Ovary (tissue), 9 donors: ENCODE results near the gene CD300A. TPM values are rescaled to one million over a fixed set of nuclear protein-coding genes. Genes with fewer than 3 reads are reported as not detected.

Experiments
- DNase-seq, 5 donors: peaks; one replicate each; pipeline ENCODE4 v3.0.0-alpha.2; 2019 to 2020
- H3K27ac ChIP-seq, 2 donors: fragments of 200-600 bp; one replicate each; pipeline versions ENCODE4 v1.5.1 to v1.8.0; 2019 to 2022
- H3K27me3 ChIP-seq: fragments of 200-600 bp; one replicate; pipeline ENCODE4 v1.8.0; 2022
- H3K36me3 ChIP-seq: fragments of 200-600 bp; sonication (generic); one replicate; pipeline ENCODE4 v1.5.1; 2019
- H3K4me1 ChIP-seq: one replicate; pipeline ENCODE4 v1.8.1; 2013; ENCODE audit warnings: mild to moderate bottlenecking, moderate library complexity; ENCODE audit not compliant: insufficient read depth
- H3K4me3 ChIP-seq: fragments of 200-600 bp; sonication (generic); one replicate; pipeline ENCODE4 v1.5.1; 2017
- H3K9me3 ChIP-seq, 2 donors: fragments of 200-600 bp in 1 of 2; sonication (generic) in 1 of 2; one replicate each; pipeline versions ENCODE4 v1.5.1 to v1.8.1; 2013 to 2019; ENCODE audit warnings: mild to moderate bottlenecking in 1 of 2, moderate library complexity in 1 of 2
- EP300 ChIP-seq: sonication (generic); formaldehyde crosslinking; IDR thresholded peaks from one replicate; pipeline ENCODE4 v1.6.1; 2017; ENCODE audit warnings: antibody characterized with exemption
- POLR2A ChIP-seq: fragments of 450-650 bp; IDR thresholded peaks from one replicate; pipeline ENCODE4 v1.6.1; 2017; ENCODE audit warnings: antibody characterized with exemption, mild to moderate bottlenecking, moderate library complexity
- WGBS, 3 donors: extraction: QIAGEN DNeasy Blood & Tissue Kit in 1 of 3; methylation state at CpG; one replicate each; pipeline versions ENCODE4 v1.1.5 to v1.1.7; 2013 to 2017; 5-methylcytosine and 5-hydroxymethylcytosine counted together
- intact Hi-C, 4 donors: fragments of 100-400 bp; cut with DNase I; formaldehyde crosslinking; loops; one replicate each; pipeline versions ENCODE4 v1.11.0 to v1.15.1; 2022 to 2023
- polyA plus RNA-seq, 2 donors: library from polyadenylated mRNA; stranded (reverse); fragments of 200-250 nt in 1 of 2; fragments of 350-450 nt in 1 of 2; fragmentation: Illumina TruSeq in 1 of 2; extraction: RNeasy Lipid Tissue Mini Kit (QIAGEN cat#74804) in 1 of 2; gene quantifications; one replicate each; pipeline ENCODE4 v1.2.3, GENCODE V29; 2013 to 2014
- total RNA-seq, 7 donors: library from RNA; depleted of rRNA in 2 of 7; stranded (reverse); fragments of >200 nt in 2 of 7; fragmentation: NEBNext Ultra II Directional in 3 of 7; extraction: Animal tissue kit (Norgen Biotek cat#: 25700) in 3 of 7; gene quantifications; one replicate each; pipeline versions ENCODE4 v1.1.0 to v1.2.4, GENCODE V29; 2016 to 2023
- TF ChIP-seq, protein P1 (sequence below), 3 donors: fragments of 450-650 bp in 2 of 3; fragments of 200-600 bp in 1 of 3; IDR thresholded peaks; one replicate each; pipeline versions ENCODE4 v1.5.1 to v1.8.0; 2016 to 2022; ENCODE audit warnings: antibody characterized with exemption in 3 of 3, mild to moderate bottlenecking in 1 of 3
- donor health status: DM: no; HTN: no; CAD: no; lungs with moderate emphysema.
- donor health status: DM: no; HTN: no; CAD: no.
- donor health status: Bipolar disorder and iron deficiency.
- donor health status: DM: yes; HTN: yes; CAD: no.
- donor health status: DM: no; HTN: no; CAD: no.
- donor health status: DM: yes; HTN: yes; CAD: no.

The CD300A gene
- total and polyA plus RNA-seq, 9 donors: 1.4 to 5.5 (median 2.1) TPM

DNA sequence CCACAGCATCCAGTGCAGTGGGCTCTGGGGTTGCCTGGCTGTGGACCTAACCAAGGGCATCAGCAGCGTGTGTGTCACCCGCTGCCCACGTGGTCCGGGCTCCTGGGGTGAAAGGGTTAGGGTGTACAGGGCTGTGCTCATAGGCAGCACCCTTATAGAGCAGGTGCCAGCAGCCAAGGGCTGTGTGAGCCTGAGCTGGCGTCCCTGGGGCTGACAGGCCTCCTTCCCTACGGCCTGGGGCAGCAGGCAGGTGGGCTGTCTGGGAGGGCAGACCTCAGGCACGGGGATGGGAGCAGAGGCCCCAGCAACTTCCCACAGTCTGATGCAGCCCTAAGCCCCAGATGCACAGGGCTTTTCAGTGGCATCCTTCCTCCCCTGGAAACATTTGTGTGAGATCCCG lies 13.9 kb downstream of the CD300A start:
- no peak overlapping the region for H3K27ac ChIP-seq
- H3K4me3 ChIP-seq: no peak overlapping the region
- no peaks in the 10 kb centered on the region for H3K4me1 ChIP-seq
- DNase-seq: no peak
- no peaks in the 10 kb centered on the region for H3K27me3 ChIP-seq
- no peaks in the 10 kb centered on the region for H3K9me3 ChIP-seq
- intact Hi-C loops: no loop called here
- WGBS, 3 donors: 58 to 72% (median 60%) methylated on average over 8 of the region's 8 CpGs
- H3K36me3 ChIP-seq: no peaks in the 10 kb centered on the region
- TF ChIP-seq EP300 (no peak), POLR2A (no peak)
- TF ChIP-seq, protein P1, sequence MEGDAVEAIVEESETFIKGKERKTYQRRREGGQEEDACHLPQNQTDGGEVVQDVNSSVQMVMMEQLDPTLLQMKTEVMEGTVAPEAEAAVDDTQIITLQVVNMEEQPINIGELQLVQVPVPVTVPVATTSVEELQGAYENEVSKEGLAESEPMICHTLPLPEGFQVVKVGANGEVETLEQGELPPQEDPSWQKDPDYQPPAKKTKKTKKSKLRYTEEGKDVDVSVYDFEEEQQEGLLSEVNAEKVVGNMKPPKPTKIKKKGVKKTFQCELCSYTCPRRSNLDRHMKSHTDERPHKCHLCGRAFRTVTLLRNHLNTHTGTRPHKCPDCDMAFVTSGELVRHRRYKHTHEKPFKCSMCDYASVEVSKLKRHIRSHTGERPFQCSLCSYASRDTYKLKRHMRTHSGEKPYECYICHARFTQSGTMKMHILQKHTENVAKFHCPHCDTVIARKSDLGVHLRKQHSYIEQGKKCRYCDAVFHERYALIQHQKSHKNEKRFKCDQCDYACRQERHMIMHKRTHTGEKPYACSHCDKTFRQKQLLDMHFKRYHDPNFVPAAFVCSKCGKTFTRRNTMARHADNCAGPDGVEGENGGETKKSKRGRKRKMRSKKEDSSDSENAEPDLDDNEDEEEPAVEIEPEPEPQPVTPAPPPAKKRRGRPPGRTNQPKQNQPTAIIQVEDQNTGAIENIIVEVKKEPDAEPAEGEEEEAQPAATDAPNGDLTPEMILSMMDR (IDR thresholded peaks at IDR 0.05): no peak

DNA sequence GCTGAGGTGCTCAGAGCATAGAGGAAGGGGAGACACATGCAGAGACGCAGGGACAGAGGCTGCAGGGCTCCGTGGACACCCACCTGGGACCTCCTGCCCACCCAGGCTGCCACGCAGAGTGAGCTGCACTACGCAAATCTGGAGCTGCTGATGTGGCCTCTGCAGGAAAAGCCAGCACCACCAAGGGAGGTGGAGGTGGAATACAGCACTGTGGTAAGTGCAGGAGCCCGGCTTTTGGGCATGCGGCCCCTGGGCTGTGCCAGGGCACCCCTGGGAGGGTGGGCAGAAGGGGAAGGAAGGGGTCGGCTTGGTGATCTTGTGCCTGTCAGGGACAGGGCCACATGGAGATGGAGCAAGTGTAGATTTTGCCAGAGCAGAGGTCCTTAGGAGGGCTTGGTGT lies 15.2 kb downstream of the CD300A start:
- Histone ChIP-seq H3K9me3 (no peaks in the 10 kb centered on the region), H3K4me1 (no peaks in the 10 kb centered on the region), H3K27me3 (no peaks in the 10 kb centered on the region), H3K36me3 (no peaks in the 10 kb centered on the region), H3K27ac (no peak overlapping the region), H3K4me3 (no peak overlapping the region)
- TF ChIP-seq POLR2A (no peak), EP300 (no peak)
- TF ChIP-seq, protein P1 (IDR thresholded peaks at IDR 0.05): no peak
- intact Hi-C loops: no loop called here
- no peak for DNase-seq
- WGBS, 3 donors: 78 to 83% (median 81%) methylated on average over 7 of the region's 7 CpGs

DNA sequence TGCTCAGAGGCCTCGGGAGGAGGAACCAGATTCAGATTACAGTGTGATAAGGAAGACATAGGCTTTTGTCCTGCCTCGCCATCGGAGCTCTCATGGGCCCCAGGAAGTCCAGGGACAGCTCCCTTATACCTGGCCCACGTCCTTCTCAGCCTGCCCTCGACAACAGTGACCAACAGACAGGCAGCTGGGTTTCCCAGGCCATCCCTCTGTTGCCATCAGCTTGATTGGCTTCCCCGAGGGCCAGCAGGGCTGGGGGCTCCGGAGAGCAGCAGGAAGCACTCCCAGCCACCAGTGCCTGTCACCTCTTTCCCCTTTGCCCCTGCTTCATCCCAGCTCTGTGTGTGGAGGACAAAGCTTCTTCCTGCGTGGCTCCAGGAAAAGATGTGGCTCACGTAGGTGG lies 17.6 kb downstream of the CD300A start:
- Histone ChIP-seq H3K9me3 (no peaks in the 10 kb centered on the region), H3K4me3 (no peak overlapping the region), H3K4me1 (no peaks in the 10 kb centered on the region), H3K36me3 (no peaks in the 10 kb centered on the region), H3K27me3 (no peaks in the 10 kb centered on the region), H3K27ac (no peak overlapping the region)
- intact Hi-C loops: no loop called here
- no peak for DNase-seq
- 50 to 57% (median 54%) methylated on average over 9 of the region's 9 CpGs for WGBS, 3 donors
- TF ChIP-seq EP300 (no peak), POLR2A (no peak)
- TF ChIP-seq, protein P1 (IDR thresholded peaks at IDR 0.05): no peak

DNA sequence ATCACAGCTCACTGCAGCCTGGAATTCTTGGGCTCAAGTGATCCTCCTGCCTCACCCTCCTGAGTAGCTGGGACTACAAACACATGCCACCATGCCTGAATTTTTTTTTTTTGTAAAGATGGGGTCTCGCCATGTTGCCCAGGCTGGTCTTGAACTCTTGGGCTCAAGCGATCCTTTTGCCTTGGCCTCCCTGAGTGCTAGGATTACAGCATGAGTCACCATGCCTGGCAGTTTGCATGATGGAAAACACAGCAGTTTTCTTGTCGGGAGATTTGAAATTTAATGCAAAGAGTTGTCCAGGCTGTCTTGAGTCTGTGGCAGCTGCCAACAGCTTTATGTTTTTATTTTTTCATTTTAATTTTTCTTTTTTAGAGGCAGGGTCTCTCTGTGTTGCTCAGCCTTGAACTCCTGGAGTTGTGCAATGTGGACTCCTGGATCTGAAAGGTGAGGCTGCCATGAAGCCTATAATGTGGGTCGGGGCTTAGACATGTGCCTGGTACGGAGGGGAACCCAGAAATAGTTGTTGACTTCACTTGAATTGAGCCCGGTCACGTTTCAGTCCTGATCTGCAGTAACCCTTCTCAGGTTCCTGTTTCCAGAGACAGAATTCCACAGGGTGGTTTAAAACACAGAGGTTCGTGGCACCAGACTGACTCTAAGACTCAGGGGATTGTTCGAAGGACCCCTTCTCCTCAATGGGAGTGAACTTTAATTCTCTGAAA lies 18.7 kb downstream of the CD300A start:
- intact Hi-C loops: no loop called here
- no peak for DNase-seq
- H3K27me3 ChIP-seq: no peaks in the 10 kb centered on the region
- 39 to 51% (median 41%) methylated on average over 9 of the region's 9 CpGs for WGBS, 3 donors
- no peak for TF ChIP-seq POLR2A
- TF ChIP-seq, protein P1 (IDR thresholded peaks at IDR 0.05): no peak
- no peak for TF ChIP-seq EP300
- no peaks in the 10 kb centered on the region for H3K36me3 ChIP-seq
- no peak overlapping the region for H3K4me3 ChIP-seq
- no peaks in the 10 kb centered on the region for H3K4me1 ChIP-seq
- no peaks in the 10 kb centered on the region for H3K9me3 ChIP-seq
- H3K27ac ChIP-seq: no peak overlapping the region
